ENCODE data around the gene TMEM117. TPM values are rescaled to one million over a fixed set of nuclear protein-coding genes. Genes with fewer than 3 reads are reported as not detected.

TMEM117 gene
- total RNA-seq, 1 donor from 2014 or later: 22.1 TPM

- Histone ChIP-seq H3K36me3 (no peaks in the 10 kb centered on the region), H3K4me3 (no peak overlapping the region), H3K4me1 (peaks cover 7% of the 10 kb centered on the region), H3K9me3 (peaks cover 3% of the 10 kb centered on the region), H3K27me3 (no peaks in the 10 kb centered on the region), H3K27ac (no peak overlapping the region)
- intact Hi-C loops (cut with DNase I): no loop called here
- TF ChIP-seq CTCF (IDR thresholded peaks at IDR 0.05): no peak
- TF ChIP-seq POLR2A (IDR thresholded peaks at IDR 0.05): no peak
- no peak for TF ChIP-seq POLR2AphosphoS5 (IDR thresholded peaks at IDR 0.05; ENCODE audit: insufficient read depth in 1 of 2, low read depth in 1 of 2)
- no peak for DNase-seq (ENCODE audit: extremely low spot score in 2 of 2)
Observed at GRCh38 chr12:44287545-44287944, 451.7 kb downstream of the TMEM117 start.

- Histone ChIP-seq H3K9me3 (peaks cover 6% of the 10 kb centered on the region), H3K27ac (no peak overlapping the region), H3K4me1 (no peaks in the 10 kb centered on the region), H3K4me3 (no peak overlapping the region), H3K36me3 (no peaks in the 10 kb centered on the region), H3K27me3 (no peaks in the 10 kb centered on the region)
- intact Hi-C loops (cut with DNase I): no loop called here
- no peak for TF ChIP-seq POLR2AphosphoS5 (IDR thresholded peaks at IDR 0.05; ENCODE audit: insufficient read depth in 1 of 2, low read depth in 1 of 2)
- no peak for DNase-seq (ENCODE audit: extremely low spot score in 2 of 2)
Observed at GRCh38 chr12:44294649-44295048, 458.8 kb downstream of the TMEM117 start.

- no peaks in the 10 kb centered on the region for H3K36me3 ChIP-seq
- H3K4me1 ChIP-seq: no peaks in the 10 kb centered on the region
- H3K27ac ChIP-seq: no peak overlapping the region
- no peak for TF ChIP-seq POLR2A (IDR thresholded peaks at IDR 0.05)
- no peak for TF ChIP-seq CTCF (IDR thresholded peaks at IDR 0.05)
- TF ChIP-seq POLR2AphosphoS5 (IDR thresholded peaks at IDR 0.05; ENCODE audit: insufficient read depth in 1 of 2, low read depth in 1 of 2): no peak
- DNase-seq (ENCODE audit: extremely low spot score in 2 of 2): no peak
- intact Hi-C loops (cut with DNase I): no loop called here
- H3K9me3 ChIP-seq: peaks cover 3% of the 10 kb centered on the region
- no peaks in the 10 kb centered on the region for H3K27me3 ChIP-seq
- H3K4me3 ChIP-seq: no peak overlapping the region
Observed at GRCh38 chr12:44295958-44296623, 460.2 kb downstream of the TMEM117 start.

GRCh38 chr12:44296624-44297197 lies 460.8 kb downstream of the TMEM117 start:
- Histone ChIP-seq H3K27ac (no peak overlapping the region), H3K27me3 (no peaks in the 10 kb centered on the region), H3K36me3 (no peaks in the 10 kb centered on the region), H3K4me3 (no peak overlapping the region), H3K9me3 (peaks cover 3% of the 10 kb centered on the region), H3K4me1 (no peaks in the 10 kb centered on the region)
- TF ChIP-seq CTCF (IDR thresholded peaks at IDR 0.05) (no peak), POLR2A (IDR thresholded peaks at IDR 0.05) (no peak), POLR2AphosphoS5 (IDR thresholded peaks at IDR 0.05; ENCODE audit: insufficient read depth in 1 of 2, low read depth in 1 of 2) (no peak)
- intact Hi-C loops (cut with DNase I): no loop called here
- DNase-seq (ENCODE audit: extremely low spot score in 2 of 2): no peak

GRCh38 chr12:44299524-44299923 lies 463.6 kb downstream of the TMEM117 start:
- H3K27me3 ChIP-seq: no peaks in the 10 kb centered on the region
- no peaks in the 10 kb centered on the region for H3K4me1 ChIP-seq
- H3K4me3 ChIP-seq: no peak overlapping the region
- DNase-seq (ENCODE audit: extremely low spot score in 2 of 2): no peak
- no peak overlapping the region for H3K27ac ChIP-seq
- H3K9me3 ChIP-seq: peaks cover 3% of the 10 kb centered on the region
- intact Hi-C loops (cut with DNase I): no loop called here
- TF ChIP-seq CTCF (IDR thresholded peaks at IDR 0.05) (no peak), POLR2A (IDR thresholded peaks at IDR 0.05) (no peak), POLR2AphosphoS5 (IDR thresholded peaks at IDR 0.05; ENCODE audit: insufficient read depth in 1 of 2, low read depth in 1 of 2) (no peak)
- no peaks in the 10 kb centered on the region for H3K36me3 ChIP-seq
